Heart left ventricle (tissue), 13 donors: ENCODE data around the gene ZFAND6.

Experiments
- CTCF ChIP-seq, 12 donors: fragments of 200-600 bp; sonication (generic) in 4 of 12; IDR thresholded peaks; one replicate each; pipeline versions ENCODE4 v1.5.0 to v1.8.0; 2018 to 2022; ENCODE audit warnings: antibody characterized with exemption in 12 of 12, mild to moderate bottlenecking in 5 of 12
- POLR2A ChIP-seq, 2 donors: fragments of 450-650 bp; IDR thresholded peaks; one replicate each; pipeline ENCODE4 v1.6.1; 2017; ENCODE audit warnings: antibody characterized with exemption in 2 of 2, mild to moderate bottlenecking in 2 of 2, moderate library complexity in 2 of 2
- donor health status: ischemic (EF 13 %, LVEDD 7.1; RV severe dilation, severe dysfunction).
- donor health status: DM: no; HTN: yes; CAD: no.
- donor health status: DM: no; HTN: no; CAD: no.
- donor health status: ischemic (EF 25% LVEDD 6.9; RV normal size, moderate dysfunction).
- donor health status: ischemic (EF 25% LVEDD 5.7; RV mildly dilated, moderate dysfunction).
- donor health status: ischemic (EF 35%, LVEDD 5.7; RV mildly dilated, moderate dysfunction).
- donor health status: nonischemic (EF 11% LVEDD 7.7; RV severe dilation, severe dysfunction).
- donor health status: DM: yes; HTN: yes; CAD: no.
- donor health status: PGD.
- donor health status: ischemic (EF 29% LVEDD 5.4; RV normal size, mild dysfunction).
- donor health status: nonischemic (EF 23%, LVEDD 6.1; RV moderate dilation, normal function).

- no peak for TF ChIP-seq CTCF (IDR thresholded peaks at IDR 0.05)
- TF ChIP-seq POLR2A (IDR thresholded peaks at IDR 0.05) = no peak
These were observed 13.7 kb downstream of the ZFAND6 start for GRCh38 chr15:80073197-80073596.
